Jurkat, Clone E6-1 (cell line): ENCODE data around the gene SPAG8.

ENCODE experiments used
- DNase-seq: peaks from one replicate; pipeline ENCODE4 v3.0.0-alpha.2; 2011; ENCODE audit warnings: low read depth, low spot score
- H3K4me3 ChIP-seq: 2 replicates; pipeline ENCODE4 v1.5.1; 2011; ENCODE audit warnings: mild to moderate bottlenecking, low read length, control low read depth, moderate library complexity

The SPAG8 gene

GRCh38 chr9:35814106-35814840 is 2.2 kb upstream of the SPAG8 start:
- H3K4me3 ChIP-seq: peak overlapping the region; percentile 83
- DNase-seq: peak; percentile 34

GRCh38 chr9:35813434-35814105 is 1.5 kb upstream of the SPAG8 start:
- DNase-seq: no peak
- H3K4me3 ChIP-seq: peak overlapping the region; percentile 83

- peak overlapping the region; percentile 51 for H3K4me3 ChIP-seq
- no peak for DNase-seq
These were observed 559 bp downstream of the SPAG8 start for GRCh38 chr9:35811381-35812024.

GRCh38 chr9:35810122-35810521 is 1.9 kb downstream of the SPAG8 start:
- no peak for DNase-seq
- no peak overlapping the region for H3K4me3 ChIP-seq

- no peak for DNase-seq
- no peak overlapping the region for H3K4me3 ChIP-seq
These were observed 3.6 kb downstream of the SPAG8 start for GRCh38 chr9:35808433-35808832.

GRCh38 chr9:35806101-35806500 is 6.0 kb downstream of the SPAG8 start:
- no peak overlapping the region for H3K4me3 ChIP-seq
- no peak for DNase-seq

GRCh38 chr9:35801328-35802128 is 10.5 kb downstream of the SPAG8 start:
- no peak overlapping the region for H3K4me3 ChIP-seq
- no peak for DNase-seq

- no peak overlapping the region for H3K4me3 ChIP-seq
- no peak for DNase-seq
These were observed 11.5 kb downstream of the SPAG8 start for GRCh38 chr9:35800530-35800929.

- no peak for DNase-seq
- no peak overlapping the region for H3K4me3 ChIP-seq
These were observed 13.2 kb downstream of the SPAG8 start for GRCh38 chr9:35798658-35799374.

- no peak overlapping the region for H3K4me3 ChIP-seq
- DNase-seq: no peak
These were observed 14.6 kb downstream of the SPAG8 start for GRCh38 chr9:35797311-35798109.

GRCh38 chr9:35795695-35796094 is 16.4 kb downstream of the SPAG8 start:
- H3K4me3 ChIP-seq: no peak overlapping the region
- no peak for DNase-seq

- no peak overlapping the region for H3K4me3 ChIP-seq
- no peak for DNase-seq
These were observed 18.6 kb downstream of the SPAG8 start for GRCh38 chr9:35793461-35793860.

- H3K4me3 ChIP-seq: no peak overlapping the region
- DNase-seq: no peak
These were observed 19.2 kb downstream of the SPAG8 start for GRCh38 chr9:35792826-35793225.

GRCh38 chr9:35792024-35792813 is 19.8 kb downstream of the SPAG8 start:
- DNase-seq: no peak
- no peak overlapping the region for H3K4me3 ChIP-seq

GRCh38 chr9:35791297-35791921 is 20.7 kb downstream of the SPAG8 start, which contains the start of gene NPR2:
Gene NPR2 (plus strand): TSS chr9:35791591. CDS start chr9:35792409, 818 bp downstream.
- no peak within 1 kb of the TSS for H3K4me3 ChIP-seq
- DNase-seq: no peak

GRCh38 chr9:35790385-35791296 is 21.4 kb downstream of the SPAG8 start:
- DNase-seq: peak; percentile 46
- H3K4me3 ChIP-seq: no peak overlapping the region
